ENCODE data around the gene TBC1D22A. TPM values are rescaled to one million over a fixed set of nuclear protein-coding genes. Genes with fewer than 3 reads are reported as not detected.
A peak's percentile ranks its signal among the peaks of the same experiment; 100 is the strongest.

TBC1D22A gene
- total and polyA plus RNA-seq, 2 experiments from 2014 or later, result 9.6 to 13.3 TPM

DNA sequence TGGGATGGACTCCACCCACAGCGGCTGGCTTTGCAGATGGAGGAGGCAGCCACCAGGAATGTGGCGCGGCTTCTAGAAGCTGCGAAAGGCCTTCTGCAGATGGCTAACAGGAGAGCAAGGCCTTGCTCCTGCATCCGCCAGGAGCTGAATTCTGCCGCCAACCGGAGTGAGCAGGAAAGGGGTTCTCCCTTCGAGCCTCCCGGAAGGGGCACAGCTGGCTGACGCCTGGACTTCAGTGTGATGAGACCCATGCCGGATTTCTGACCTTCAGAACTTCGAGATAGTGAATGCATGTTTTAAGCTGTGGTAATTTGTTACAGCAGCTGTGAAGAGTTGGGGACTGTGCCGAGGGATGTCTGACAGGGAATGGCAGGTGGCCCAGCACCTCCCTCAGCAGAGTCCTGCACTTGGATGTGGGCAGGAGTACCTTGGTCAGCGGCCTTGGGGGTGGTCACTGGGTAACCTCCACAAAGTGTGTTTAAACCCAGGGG lies 7.7 kb downstream of the TBC1D22A start:
- H3K36me3 Mint-ChIP-seq (ENCODE audit: low read depth), result peaks cover 5% of the 10 kb centered on the region; the same call in 1 of the 3 replicates
- Histone ChIP-seq H3K9me2 (ENCODE audit: insufficient read depth) (no peaks in the 10 kb centered on the region), H4K20me1 (replicated peaks; ENCODE audit: insufficient read depth) (no peaks in the 10 kb centered on the region; the same call in 1 of the 2 replicates), H3K79me2 (replicated peaks; ENCODE audit: insufficient read depth) (peaks cover 87% of the 10 kb centered on the region), H2AFZ (no peak overlapping the region), H3K36me3 (ENCODE audit: insufficient read depth) (no peaks in the 10 kb centered on the region), H3F3A (replicated peaks; ENCODE audit: low read depth) (no peaks in the 10 kb centered on the region), H3K27ac (ENCODE audit: low read depth) (no peak overlapping the region), H3K4me1 (ENCODE audit: insufficient read depth) (peaks cover 14% of the 10 kb centered on the region; the same call in 1 of the 2 replicates), H3K4me2 (no peak overlapping the region), H3K27me3 (ENCODE audit: insufficient read depth) (no peaks in the 10 kb centered on the region), H3K4me3 (no peak overlapping the region)
- H3K27me3 Mint-ChIP-seq (ENCODE audit: insufficient read depth, low read depth, poor library complexity), result peaks cover 9% of the 10 kb centered on the region
- H3K27ac Mint-ChIP-seq, result no peak overlapping the region
- ATAC-seq (no peak), DNase-seq (ENCODE audit: low spot score) (no peak)
- H3K4me1 Mint-ChIP-seq, result peaks cover 19% of the 10 kb centered on the region
- TF ChIP-seq ETS1 (IDR thresholded peaks at IDR 0.05) (no peak), ZNF114 (CRISPR knock-in tag; IDR thresholded peaks at IDR 0.05) (no peak), POLR2AphosphoS5 (IDR thresholded peaks at IDR 0.05; ENCODE audit: low read depth) (no peak), REST (IDR thresholded peaks at IDR 0.05; ENCODE audit: unreplicated experiment) (peak; percentile 34), CTCF (conservative IDR thresholded peaks at IDR 0.05; ENCODE audit: low read depth in 2 of 2) (no peak), NANOG (IDR thresholded peaks at IDR 0.05; ENCODE audit: borderline replicate concordance) (no peak)
- TF ChIP-seq, protein P1, sequence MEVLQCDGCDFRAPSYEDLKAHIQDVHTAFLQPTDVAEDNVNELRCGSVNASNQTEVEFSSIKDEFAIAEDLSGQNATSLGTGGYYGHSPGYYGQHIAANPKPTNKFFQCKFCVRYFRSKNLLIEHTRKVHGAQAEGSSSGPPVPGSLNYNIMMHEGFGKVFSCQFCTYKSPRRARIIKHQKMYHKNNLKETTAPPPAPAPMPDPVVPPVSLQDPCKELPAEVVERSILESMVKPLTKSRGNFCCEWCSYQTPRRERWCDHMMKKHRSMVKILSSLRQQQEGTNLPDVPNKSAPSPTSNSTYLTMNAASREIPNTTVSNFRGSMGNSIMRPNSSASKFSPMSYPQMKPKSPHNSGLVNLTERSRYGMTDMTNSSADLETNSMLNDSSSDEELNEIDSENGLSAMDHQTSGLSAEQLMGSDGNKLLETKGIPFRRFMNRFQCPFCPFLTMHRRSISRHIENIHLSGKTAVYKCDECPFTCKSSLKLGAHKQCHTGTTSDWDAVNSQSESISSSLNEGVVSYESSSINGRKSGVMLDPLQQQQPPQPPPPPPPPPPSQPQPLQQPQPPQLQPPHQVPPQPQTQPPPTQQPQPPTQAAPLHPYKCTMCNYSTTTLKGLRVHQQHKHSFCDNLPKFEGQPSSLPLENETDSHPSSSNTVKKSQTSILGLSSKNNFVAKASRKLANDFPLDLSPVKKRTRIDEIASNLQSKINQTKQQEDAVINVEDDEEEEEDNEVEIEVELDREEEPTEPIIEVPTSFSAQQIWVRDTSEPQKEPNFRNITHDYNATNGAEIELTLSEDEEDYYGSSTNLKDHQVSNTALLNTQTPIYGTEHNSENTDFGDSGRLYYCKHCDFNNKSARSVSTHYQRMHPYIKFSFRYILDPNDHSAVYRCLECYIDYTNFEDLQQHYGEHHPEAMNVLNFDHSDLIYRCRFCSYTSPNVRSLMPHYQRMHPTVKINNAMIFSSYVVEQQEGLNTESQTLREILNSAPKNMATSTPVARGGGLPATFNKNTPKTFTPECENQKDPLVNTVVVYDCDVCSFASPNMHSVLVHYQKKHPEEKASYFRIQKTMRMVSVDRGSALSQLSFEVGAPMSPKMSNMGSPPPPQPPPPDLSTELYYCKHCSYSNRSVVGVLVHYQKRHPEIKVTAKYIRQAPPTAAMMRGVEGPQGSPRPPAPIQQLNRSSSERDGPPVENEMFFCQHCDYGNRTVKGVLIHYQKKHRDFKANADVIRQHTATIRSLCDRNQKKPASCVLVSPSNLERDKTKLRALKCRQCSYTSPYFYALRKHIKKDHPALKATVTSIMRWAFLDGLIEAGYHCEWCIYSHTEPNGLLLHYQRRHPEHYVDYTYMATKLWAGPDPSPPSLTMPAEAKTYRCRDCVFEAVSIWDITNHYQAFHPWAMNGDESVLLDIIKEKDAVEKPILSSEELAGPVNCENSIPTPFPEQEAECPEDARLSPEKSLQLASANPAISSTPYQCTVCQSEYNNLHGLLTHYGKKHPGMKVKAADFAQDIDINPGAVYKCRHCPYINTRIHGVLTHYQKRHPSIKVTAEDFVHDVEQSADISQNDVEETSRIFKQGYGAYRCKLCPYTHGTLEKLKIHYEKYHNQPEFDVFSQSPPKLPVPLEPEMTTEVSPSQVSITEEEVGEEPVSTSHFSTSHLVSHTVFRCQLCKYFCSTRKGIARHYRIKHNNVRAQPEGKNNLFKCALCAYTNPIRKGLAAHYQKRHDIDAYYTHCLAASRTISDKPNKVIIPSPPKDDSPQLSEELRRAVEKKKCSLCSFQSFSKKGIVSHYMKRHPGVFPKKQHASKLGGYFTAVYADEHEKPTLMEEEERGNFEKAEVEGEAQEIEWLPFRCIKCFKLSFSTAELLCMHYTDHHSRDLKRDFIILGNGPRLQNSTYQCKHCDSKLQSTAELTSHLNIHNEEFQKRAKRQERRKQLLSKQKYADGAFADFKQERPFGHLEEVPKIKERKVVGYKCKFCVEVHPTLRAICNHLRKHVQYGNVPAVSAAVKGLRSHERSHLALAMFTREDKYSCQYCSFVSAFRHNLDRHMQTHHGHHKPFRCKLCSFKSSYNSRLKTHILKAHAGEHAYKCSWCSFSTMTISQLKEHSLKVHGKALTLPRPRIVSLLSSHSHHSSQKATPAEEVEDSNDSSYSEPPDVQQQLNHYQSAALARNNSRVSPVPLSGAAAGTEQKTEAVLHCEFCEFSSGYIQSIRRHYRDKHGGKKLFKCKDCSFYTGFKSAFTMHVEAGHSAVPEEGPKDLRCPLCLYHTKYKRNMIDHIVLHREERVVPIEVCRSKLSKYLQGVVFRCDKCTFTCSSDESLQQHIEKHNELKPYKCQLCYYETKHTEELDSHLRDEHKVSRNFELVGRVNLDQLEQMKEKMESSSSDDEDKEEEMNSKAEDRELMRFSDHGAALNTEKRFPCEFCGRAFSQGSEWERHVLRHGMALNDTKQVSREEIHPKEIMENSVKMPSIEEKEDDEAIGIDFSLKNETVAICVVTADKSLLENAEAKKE (CRISPR knock-in tag; IDR thresholded peaks at IDR 0.05), result no peak
- H3K9me3 Mint-ChIP-seq, result no peaks in the 10 kb centered on the region
- no peak overlapping the region for H3K4me3 Mint-ChIP-seq
